H1 (cell line): ENCODE data around the gene CHRDL2.

ENCODE experiments used
- BACH1 ChIP-seq: IDR thresholded peaks from 2 replicates; pipeline ENCODE4 v1.6.1; 2012; ENCODE audit warnings: low read length, improper control_type of control experiment
- CHD2 ChIP-seq: IDR thresholded peaks from 2 replicates; pipeline ENCODE4 v1.6.1; 2012; ENCODE audit warnings: low read length, improper control_type of control experiment
- EZH2 ChIP-seq: fragments of 200-600 bp; sonication (generic); IDR thresholded peaks from 2 replicates; pipeline ENCODE4 v1.7.1; 2012; ENCODE audit warnings: low read depth, mild to moderate bottlenecking, moderate library complexity, low read length, inconsistent platforms; ENCODE audit not compliant: severe bottlenecking
- JUN ChIP-seq: IDR thresholded peaks from 2 replicates; pipeline ENCODE4 v1.6.1; 2011; ENCODE audit warnings: low read depth, mild to moderate bottlenecking, improper control_type of control experiment, low read length
- POLR2A ChIP-seq, 2 experiments: IDR thresholded peaks; 1 replicate in 1 of 2; 2 replicates in 1 of 2; pipeline ENCODE4 v1.6.1; 2011; ENCODE audit warnings: low read depth in 2 of 2, low read length in 2 of 2, mild to moderate bottlenecking in 2 of 2; ENCODE audit errors: control extremely low read depth in 1 of 2
- SUZ12 ChIP-seq: fragments of 200-600 bp; sonication (generic); IDR thresholded peaks from 2 replicates; pipeline ENCODE4 v1.6.1; 2012; ENCODE audit warnings: mild to moderate bottlenecking, inconsistent platforms, low read length, moderate library complexity, mixed read lengths
- TF ChIP-seq, protein P1 (sequence below), 3 experiments: IDR thresholded peaks; 1 replicate in 2 of 3; 2 replicates in 1 of 3; pipeline versions ENCODE4 v1.5.1 to v1.6.1; 2011; ENCODE audit warnings: low read length in 3 of 3, mild to moderate bottlenecking in 3 of 3, inconsistent platforms in 2 of 3, low read depth in 1 of 3, moderate library complexity in 1 of 3; ENCODE audit not compliant: insufficient read depth in 1 of 3; ENCODE audit errors: control extremely low read depth in 1 of 3
- TF ChIP-seq, protein P2 (sequence below): fragments of 300-600 bp; sonication (generic); IDR thresholded peaks from 2 replicates; pipeline ENCODE4 v1.7.1; 2012; ENCODE audit warnings: low read length, moderate library complexity, mild to moderate bottlenecking, inconsistent platforms; ENCODE audit not compliant: insufficient replicate concordance

DNA sequence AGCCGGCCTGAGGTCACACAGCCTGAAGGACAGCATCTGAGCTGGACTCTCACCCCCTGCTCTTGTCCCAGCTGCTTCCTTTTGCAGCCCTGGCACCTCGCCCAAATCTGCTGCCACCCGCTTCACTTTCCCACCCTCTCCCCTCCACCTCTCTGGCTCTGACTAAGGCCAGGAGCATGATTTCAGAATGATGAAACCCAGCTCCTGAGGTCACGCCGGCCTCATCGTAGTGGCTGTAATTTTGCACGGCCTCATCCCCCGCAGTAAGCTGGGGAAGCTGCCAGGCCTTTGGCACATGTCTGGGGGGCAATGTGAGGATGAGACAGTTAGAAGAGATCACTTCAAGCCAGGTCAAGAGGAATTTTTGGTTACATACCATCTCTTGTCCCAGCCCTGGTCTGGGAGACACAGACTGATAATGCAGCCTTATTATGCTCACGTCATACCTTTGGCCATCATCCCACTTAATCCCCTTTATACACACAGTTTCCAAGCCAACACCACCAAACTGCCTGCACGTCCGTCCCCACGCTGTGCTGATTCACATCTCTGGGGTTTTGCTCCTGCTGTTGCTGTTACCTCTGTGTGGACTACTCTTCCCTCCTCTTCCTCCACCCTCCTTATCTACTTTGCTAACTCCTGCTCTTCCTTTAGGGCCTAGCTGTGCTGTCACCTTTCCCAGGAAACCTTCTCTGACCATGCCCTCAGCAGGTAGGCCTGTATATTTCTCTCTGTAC is 58.1 kb downstream of the CHRDL2 start:
- TF ChIP-seq SUZ12 (no peak), EZH2 (no peak), CHD2 (no peak), POLR2A (IDR thresholded peaks at IDR 0.05; ENCODE audit: control extremely low read depth in 1 of 2, low read depth in 2 of 2, low read length in 2 of 2) (no peak), JUN (no peak), BACH1 (no peak)
- TF ChIP-seq, protein P1, sequence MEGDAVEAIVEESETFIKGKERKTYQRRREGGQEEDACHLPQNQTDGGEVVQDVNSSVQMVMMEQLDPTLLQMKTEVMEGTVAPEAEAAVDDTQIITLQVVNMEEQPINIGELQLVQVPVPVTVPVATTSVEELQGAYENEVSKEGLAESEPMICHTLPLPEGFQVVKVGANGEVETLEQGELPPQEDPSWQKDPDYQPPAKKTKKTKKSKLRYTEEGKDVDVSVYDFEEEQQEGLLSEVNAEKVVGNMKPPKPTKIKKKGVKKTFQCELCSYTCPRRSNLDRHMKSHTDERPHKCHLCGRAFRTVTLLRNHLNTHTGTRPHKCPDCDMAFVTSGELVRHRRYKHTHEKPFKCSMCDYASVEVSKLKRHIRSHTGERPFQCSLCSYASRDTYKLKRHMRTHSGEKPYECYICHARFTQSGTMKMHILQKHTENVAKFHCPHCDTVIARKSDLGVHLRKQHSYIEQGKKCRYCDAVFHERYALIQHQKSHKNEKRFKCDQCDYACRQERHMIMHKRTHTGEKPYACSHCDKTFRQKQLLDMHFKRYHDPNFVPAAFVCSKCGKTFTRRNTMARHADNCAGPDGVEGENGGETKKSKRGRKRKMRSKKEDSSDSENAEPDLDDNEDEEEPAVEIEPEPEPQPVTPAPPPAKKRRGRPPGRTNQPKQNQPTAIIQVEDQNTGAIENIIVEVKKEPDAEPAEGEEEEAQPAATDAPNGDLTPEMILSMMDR (IDR thresholded peaks at IDR 0.05; ENCODE audit: control extremely low read depth in 1 of 3, insufficient read depth in 1 of 3, low read depth in 1 of 3, low read length in 3 of 3) = no peak
- TF ChIP-seq, protein P2, sequence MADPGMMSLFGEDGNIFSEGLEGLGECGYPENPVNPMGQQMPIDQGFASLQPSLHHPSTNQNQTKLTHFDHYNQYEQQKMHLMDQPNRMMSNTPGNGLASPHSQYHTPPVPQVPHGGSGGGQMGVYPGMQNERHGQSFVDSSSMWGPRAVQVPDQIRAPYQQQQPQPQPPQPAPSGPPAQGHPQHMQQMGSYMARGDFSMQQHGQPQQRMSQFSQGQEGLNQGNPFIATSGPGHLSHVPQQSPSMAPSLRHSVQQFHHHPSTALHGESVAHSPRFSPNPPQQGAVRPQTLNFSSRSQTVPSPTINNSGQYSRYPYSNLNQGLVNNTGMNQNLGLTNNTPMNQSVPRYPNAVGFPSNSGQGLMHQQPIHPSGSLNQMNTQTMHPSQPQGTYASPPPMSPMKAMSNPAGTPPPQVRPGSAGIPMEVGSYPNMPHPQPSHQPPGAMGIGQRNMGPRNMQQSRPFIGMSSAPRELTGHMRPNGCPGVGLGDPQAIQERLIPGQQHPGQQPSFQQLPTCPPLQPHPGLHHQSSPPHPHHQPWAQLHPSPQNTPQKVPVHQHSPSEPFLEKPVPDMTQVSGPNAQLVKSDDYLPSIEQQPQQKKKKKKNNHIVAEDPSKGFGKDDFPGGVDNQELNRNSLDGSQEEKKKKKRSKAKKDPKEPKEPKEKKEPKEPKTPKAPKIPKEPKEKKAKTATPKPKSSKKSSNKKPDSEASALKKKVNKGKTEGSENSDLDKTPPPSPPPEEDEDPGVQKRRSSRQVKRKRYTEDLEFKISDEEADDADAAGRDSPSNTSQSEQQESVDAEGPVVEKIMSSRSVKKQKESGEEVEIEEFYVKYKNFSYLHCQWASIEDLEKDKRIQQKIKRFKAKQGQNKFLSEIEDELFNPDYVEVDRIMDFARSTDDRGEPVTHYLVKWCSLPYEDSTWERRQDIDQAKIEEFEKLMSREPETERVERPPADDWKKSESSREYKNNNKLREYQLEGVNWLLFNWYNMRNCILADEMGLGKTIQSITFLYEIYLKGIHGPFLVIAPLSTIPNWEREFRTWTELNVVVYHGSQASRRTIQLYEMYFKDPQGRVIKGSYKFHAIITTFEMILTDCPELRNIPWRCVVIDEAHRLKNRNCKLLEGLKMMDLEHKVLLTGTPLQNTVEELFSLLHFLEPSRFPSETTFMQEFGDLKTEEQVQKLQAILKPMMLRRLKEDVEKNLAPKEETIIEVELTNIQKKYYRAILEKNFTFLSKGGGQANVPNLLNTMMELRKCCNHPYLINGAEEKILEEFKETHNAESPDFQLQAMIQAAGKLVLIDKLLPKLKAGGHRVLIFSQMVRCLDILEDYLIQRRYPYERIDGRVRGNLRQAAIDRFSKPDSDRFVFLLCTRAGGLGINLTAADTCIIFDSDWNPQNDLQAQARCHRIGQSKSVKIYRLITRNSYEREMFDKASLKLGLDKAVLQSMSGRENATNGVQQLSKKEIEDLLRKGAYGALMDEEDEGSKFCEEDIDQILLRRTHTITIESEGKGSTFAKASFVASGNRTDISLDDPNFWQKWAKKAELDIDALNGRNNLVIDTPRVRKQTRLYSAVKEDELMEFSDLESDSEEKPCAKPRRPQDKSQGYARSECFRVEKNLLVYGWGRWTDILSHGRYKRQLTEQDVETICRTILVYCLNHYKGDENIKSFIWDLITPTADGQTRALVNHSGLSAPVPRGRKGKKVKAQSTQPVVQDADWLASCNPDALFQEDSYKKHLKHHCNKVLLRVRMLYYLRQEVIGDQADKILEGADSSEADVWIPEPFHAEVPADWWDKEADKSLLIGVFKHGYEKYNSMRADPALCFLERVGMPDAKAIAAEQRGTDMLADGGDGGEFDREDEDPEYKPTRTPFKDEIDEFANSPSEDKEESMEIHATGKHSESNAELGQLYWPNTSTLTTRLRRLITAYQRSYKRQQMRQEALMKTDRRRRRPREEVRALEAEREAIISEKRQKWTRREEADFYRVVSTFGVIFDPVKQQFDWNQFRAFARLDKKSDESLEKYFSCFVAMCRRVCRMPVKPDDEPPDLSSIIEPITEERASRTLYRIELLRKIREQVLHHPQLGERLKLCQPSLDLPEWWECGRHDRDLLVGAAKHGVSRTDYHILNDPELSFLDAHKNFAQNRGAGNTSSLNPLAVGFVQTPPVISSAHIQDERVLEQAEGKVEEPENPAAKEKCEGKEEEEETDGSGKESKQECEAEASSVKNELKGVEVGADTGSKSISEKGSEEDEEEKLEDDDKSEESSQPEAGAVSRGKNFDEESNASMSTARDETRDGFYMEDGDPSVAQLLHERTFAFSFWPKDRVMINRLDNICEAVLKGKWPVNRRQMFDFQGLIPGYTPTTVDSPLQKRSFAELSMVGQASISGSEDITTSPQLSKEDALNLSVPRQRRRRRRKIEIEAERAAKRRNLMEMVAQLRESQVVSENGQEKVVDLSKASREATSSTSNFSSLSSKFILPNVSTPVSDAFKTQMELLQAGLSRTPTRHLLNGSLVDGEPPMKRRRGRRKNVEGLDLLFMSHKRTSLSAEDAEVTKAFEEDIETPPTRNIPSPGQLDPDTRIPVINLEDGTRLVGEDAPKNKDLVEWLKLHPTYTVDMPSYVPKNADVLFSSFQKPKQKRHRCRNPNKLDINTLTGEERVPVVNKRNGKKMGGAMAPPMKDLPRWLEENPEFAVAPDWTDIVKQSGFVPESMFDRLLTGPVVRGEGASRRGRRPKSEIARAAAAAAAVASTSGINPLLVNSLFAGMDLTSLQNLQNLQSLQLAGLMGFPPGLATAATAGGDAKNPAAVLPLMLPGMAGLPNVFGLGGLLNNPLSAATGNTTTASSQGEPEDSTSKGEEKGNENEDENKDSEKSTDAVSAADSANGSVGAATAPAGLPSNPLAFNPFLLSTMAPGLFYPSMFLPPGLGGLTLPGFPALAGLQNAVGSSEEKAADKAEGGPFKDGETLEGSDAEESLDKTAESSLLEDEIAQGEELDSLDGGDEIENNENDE = no peak
